ENCODE results near the gene PGRMC2.

DNA sequence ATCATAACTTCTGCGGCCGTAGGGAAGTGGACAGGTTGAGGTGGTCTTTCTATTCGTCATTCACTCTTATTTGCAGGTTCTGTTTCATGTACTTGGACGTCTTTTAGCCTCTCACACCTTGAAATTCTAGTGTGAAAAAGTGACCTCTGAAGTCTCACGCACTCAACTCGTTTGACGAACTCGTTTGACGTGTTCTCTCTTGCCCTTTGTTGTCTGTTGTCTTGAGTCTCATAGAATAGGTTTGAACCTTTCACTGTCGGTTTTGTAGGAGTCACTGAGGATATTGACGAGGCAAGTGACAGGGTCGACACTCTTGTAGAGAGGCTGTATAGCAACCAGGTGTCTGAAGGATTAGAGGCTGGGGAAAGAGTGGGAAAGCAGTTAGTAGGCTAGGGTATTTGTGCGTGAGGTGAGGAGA, 1.1 kb upstream of the PGRMC2 start:
- TF ChIP-seq FOXA1 (IDR thresholded peaks at IDR 0.05): no peak
- no peak for TF ChIP-seq FOXK2 (IDR thresholded peaks at IDR 0.05)
- no peak for TF ChIP-seq FOXM1 (IDR thresholded peaks at IDR 0.05; ENCODE audit: borderline replicate concordance)
- no peak for TF ChIP-seq BHLHE40 (IDR thresholded peaks at IDR 0.05; ENCODE audit: borderline replicate concordance)
- TF ChIP-seq NFRKB (IDR thresholded peaks at IDR 0.05): no peak
- no peak for TF ChIP-seq CTBP1 (IDR thresholded peaks at IDR 0.05; ENCODE audit: borderline replicate concordance)
- no peak for TF ChIP-seq SP1 (IDR thresholded peaks at IDR 0.05)
- TF ChIP-seq ARNT (IDR thresholded peaks at IDR 0.05): no peak
- TF ChIP-seq ZNF384 (IDR thresholded peaks at IDR 0.05): no peak
- TF ChIP-seq ELF4 (IDR thresholded peaks at IDR 0.05): no peak
- TF ChIP-seq LEF1 (IDR thresholded peaks at IDR 0.05; ENCODE audit: borderline replicate concordance): no peak
- TF ChIP-seq SUZ12 (IDR thresholded peaks at IDR 0.05): no peak
- no peak for TF ChIP-seq TARDBP (IDR thresholded peaks at IDR 0.05)
- no peak for TF ChIP-seq HDGF (IDR thresholded peaks at IDR 0.05; ENCODE audit: borderline replicate concordance)
